Chondrocyte (in vitro differentiated cells): ENCODE data around the gene CD80. TPM values are rescaled to one million over a fixed set of nuclear protein-coding genes. Genes with fewer than 3 reads are reported as not detected.
A peak's percentile ranks its signal among the peaks of the same experiment; 100 is the strongest.

Experiments
- DNase-seq: peaks from one replicate; pipeline ENCODE4 v3.0.0; 2021; ENCODE audit warnings: mixed read lengths, low spot score
- H3K27ac Mint-ChIP-seq: one replicate; pipeline ENCODE4 v1.8.0; 2021; ENCODE audit warnings: mild to moderate bottlenecking, moderate library complexity, mixed read lengths; ENCODE audit not compliant: unreplicated experiment
- H3K27me3 Mint-ChIP-seq: 2 replicates; pipeline ENCODE4 v1.8.0; 2021; ENCODE audit warnings: low read depth, mixed read lengths
- H3K36me3 Mint-ChIP-seq: 2 replicates; pipeline ENCODE4 v1.8.0; 2021; ENCODE audit warnings: low read depth, mixed read lengths
- H3K4me1 Mint-ChIP-seq: 2 replicates; pipeline ENCODE4 v1.8.0; 2021; ENCODE audit warnings: low read depth, mild to moderate bottlenecking, mixed read lengths
- H3K4me3 Mint-ChIP-seq: one replicate; pipeline ENCODE4 v1.8.0; 2021; ENCODE audit warnings: mild to moderate bottlenecking, moderate library complexity, mixed read lengths; ENCODE audit not compliant: unreplicated experiment
- H3K9me3 Mint-ChIP-seq: 2 replicates; pipeline ENCODE4 v1.8.0; 2021; ENCODE audit warnings: low read depth, mixed read lengths
- CTCF ChIP-seq: fragments of 200-600 bp; sonication (generic); IDR thresholded peaks from 2 replicates; pipeline ENCODE4 v1.5.0; 2021; ENCODE audit warnings: antibody characterized with exemption, mild to moderate bottlenecking, moderate library complexity
- total RNA-seq: library from RNA; stranded (reverse); gene quantifications from 3 replicates; pipeline ENCODE4 v1.2.1, GENCODE V29; 2021

The CD80 gene
- total RNA-seq, 1 donor from 2014 or later: not detected

- Mint-ChIP-seq H3K9me3 (no peaks in the 10 kb centered on the region), H3K27ac (peak overlapping the region; percentile 90), H3K4me3 (peak overlapping the region; percentile 88), H3K27me3 (no peaks in the 10 kb centered on the region), H3K4me1 (peaks cover 14% of the 10 kb centered on the region), H3K36me3 (no peaks in the 10 kb centered on the region)
- no peak for DNase-seq
- no peak for TF ChIP-seq CTCF
Observed at GRCh38 chr3:119580067-119580760, 20.8 kb upstream of the CD80 start.

GRCh38 chr3:119579366-119580066, 20.1 kb upstream of the CD80 start, which contains the start of gene ADPRH:
Gene ADPRH (plus strand): TSS chr3:119579492. CDS start chr3:119582170, 2,678 bp downstream.
- H3K4me3 Mint-ChIP-seq: peak within 1 kb of the TSS; percentile 88
- H3K9me3 Mint-ChIP-seq: no peaks in the 10 kb centered on the region
- H3K27ac Mint-ChIP-seq: peak within 1 kb of the TSS; percentile 90
- H3K36me3 Mint-ChIP-seq: no peaks in the 10 kb centered on the region
- H3K27me3 Mint-ChIP-seq: no peaks in the 10 kb centered on the region
- no peak for TF ChIP-seq CTCF
- peak; percentile 89 for DNase-seq
- peaks cover 14% of the 10 kb centered on the region for H3K4me1 Mint-ChIP-seq

DNA sequence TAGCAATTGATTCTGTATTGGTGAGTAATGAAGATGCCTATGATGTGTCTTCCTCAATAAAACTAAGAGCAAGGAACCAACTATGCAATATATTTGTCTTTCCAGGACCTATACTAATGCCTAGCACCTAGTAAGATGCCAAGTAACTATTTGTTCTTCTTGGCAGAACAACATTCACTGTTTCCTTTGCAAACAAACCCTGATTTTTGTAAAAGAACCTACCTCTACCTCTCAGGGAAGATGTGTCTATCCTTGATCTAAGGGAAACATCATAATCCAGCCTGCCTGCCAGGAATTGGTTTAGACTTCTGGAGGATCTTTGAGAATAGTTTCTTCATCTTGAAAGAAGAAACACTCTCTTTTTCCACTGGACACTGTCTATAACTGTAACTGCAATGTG, 16.1 kb upstream of the CD80 start:
- no peak for DNase-seq
- peaks cover 15% of the 10 kb centered on the region for H3K4me1 Mint-ChIP-seq
- no peak overlapping the region for H3K27ac Mint-ChIP-seq
- no peak for TF ChIP-seq CTCF
- no peaks in the 10 kb centered on the region for H3K27me3 Mint-ChIP-seq
- no peaks in the 10 kb centered on the region for H3K9me3 Mint-ChIP-seq
- H3K36me3 Mint-ChIP-seq: no peaks in the 10 kb centered on the region
- H3K4me3 Mint-ChIP-seq: no peak overlapping the region

- no peak for DNase-seq
- no peak for TF ChIP-seq CTCF
- Mint-ChIP-seq H3K9me3 (peaks cover 3% of the 10 kb centered on the region), H3K27me3 (peaks cover 15% of the 10 kb centered on the region), H3K4me1 (peaks cover 2% of the 10 kb centered on the region), H3K36me3 (peaks cover 6% of the 10 kb centered on the region), H3K4me3 (no peak overlapping the region), H3K27ac (no peak overlapping the region)
Observed at GRCh38 chr3:119571688-119572087, 12.3 kb upstream of the CD80 start.

DNA sequence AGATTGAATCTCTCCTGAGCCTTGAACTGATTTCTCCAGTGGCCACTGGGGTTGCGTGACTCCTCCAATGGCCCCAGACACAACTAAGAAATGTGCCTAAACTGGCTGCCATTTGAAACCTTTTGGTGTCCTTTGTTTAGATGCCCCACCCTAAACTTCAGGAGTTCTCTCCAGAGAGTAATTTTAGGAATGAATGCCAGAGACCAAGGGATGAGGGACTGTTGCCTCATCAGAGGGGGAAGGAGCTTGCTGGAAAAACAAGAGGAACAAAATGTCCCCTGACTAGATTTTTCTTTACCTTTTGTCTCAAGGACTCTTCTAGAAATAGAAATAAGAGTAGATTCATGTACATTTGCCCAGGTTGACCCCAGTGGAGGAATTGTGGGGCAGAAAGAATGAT, 11.8 kb upstream of the CD80 start:
- Mint-ChIP-seq H3K4me1 (peaks cover 2% of the 10 kb centered on the region), H3K4me3 (no peak overlapping the region), H3K36me3 (peaks cover 6% of the 10 kb centered on the region), H3K27me3 (peaks cover 18% of the 10 kb centered on the region), H3K27ac (no peak overlapping the region), H3K9me3 (peaks cover 3% of the 10 kb centered on the region)
- TF ChIP-seq CTCF: no peak
- no peak for DNase-seq
